ENCODE results near the gene SP6.
A peak's percentile ranks its signal among the peaks of the same experiment; 100 is the strongest.

SP6 gene

DNA sequence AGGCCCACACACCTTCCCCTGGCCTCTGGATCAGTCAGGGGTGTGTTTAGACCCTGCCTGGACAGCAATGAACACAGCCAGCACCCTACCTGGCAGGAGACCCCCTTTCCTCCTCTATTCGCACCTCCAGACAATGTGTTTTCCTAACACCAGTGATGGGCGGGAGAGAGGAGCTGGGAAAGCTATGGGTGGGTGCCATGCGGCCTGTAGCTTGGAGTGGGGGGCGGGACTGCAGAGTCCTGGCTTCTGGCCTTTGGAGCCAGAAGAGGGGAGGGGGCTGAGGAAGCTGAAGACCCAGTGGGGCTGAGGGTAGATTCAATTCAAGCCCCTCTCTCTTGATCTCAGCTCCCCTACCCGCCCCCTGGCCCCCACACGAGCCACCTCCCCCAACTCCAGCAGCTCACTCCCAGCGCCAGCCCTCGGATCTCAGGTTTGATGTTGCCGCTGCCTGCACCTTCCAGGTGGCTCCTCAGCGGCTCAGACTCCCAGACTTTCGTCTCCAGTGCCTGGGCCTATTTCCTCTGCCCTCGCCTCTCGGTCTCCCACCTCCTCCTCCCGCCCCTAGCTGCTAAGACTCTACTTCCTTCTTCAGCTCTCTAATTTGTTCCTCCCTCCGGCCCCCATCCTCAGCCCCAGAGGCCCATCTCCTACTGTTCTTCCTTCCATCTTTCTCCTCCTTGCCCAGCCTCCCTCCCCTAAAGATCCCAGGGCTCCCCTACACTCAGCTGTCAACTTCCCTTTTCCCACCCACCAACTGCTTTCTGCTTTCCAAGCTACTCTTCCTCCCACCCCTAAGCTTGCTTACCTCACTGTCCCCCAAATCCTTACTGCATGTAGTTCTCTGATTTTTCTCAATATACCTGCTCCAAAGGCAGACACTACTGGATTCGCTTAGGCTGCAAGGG lies 6.8 kb upstream of the SP6 start:
- H3K27ac ChIP-seq = no peak overlapping the region
- DNase-seq (ENCODE audit: low read depth, low spot score) = no peak

GRCh38 chr17:47856830-47857229 lies 5.9 kb upstream of the SP6 start:
- no peak for DNase-seq (ENCODE audit: low read depth, low spot score)
- H3K27ac ChIP-seq = no peak overlapping the region

DNA sequence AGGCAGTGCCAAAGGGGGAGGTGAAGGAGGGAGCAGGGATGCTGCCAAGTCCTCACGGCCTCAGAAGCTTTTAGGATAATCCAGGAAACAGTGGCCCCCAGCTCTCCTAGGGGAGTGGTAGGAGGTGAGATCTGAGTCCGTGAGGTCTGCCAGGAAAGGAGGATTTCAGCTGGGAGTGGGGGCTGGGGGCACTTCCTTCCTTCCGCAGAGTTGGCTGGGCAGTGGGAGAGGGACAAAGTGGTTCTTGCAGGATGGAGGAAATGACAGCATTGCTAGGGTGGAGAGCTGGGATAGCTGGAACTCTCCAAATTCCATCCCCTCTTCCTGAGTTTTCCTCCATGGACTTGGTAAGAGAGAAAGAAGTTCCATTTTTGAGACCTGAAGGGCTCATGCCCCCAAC lies 4.8 kb upstream of the SP6 start:
- no peak for DNase-seq (ENCODE audit: low read depth, low spot score)
- H3K27ac ChIP-seq = no peak overlapping the region

- no peak overlapping the region for H3K27ac ChIP-seq
- no peak for DNase-seq (ENCODE audit: low read depth, low spot score)
These were observed 2.7 kb upstream of the SP6 start for GRCh38 chr17:47853616-47854015.

DNA sequence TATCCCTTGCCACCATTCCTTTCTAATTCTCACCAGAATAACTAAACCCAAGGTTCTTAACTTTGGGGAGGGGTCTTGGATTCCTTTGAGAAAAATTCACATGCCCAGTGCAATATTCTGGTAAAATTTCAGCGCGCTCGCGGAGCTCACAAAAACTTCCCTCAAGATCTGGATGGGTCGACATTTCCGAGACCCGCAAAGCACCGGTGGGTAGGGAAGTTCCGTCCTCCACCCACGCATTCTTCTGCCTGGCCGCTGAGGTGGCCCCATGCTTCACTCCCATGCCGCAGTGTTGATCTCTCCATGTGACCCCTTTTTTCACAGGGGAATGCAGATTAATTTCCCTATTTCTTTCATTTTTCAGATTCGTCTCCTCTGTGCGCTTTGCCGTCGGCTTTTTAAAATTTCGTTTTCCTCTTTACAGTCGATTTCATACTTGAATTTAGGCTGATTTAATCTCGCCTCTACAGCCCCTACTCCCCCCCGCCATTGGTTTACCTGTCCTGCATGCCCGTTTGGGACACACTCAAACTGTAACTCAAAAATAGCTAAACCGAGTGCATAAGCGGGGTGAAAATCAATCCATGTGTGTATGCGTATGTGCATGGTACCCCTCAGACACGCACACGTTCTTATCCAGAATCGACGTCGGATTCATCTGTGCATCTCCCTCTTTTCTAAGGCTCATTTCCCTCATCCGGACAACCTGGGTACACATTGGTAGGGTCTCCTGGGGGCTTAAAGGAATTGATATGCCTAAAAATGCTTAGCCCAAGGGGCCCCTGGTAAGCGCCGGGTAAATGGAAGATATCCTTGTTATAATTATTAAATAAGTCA lies 1.4 kb upstream of the SP6 start:
- H3K27ac ChIP-seq = no peak overlapping the region
- DNase-seq (ENCODE audit: low read depth, low spot score) = no peak

GRCh38 chr17:47851764-47852112 lies 775 bp upstream of the SP6 start:
- H3K27ac ChIP-seq = no peak overlapping the region
- DNase-seq (ENCODE audit: low read depth, low spot score) = no peak

- H3K27ac ChIP-seq = peak overlapping the region; percentile 71
- no peak for DNase-seq (ENCODE audit: low read depth, low spot score)
These were observed 631 bp downstream of the SP6 start for GRCh38 chr17:47850373-47850691.

- H3K27ac ChIP-seq = no peak overlapping the region
- no peak for DNase-seq (ENCODE audit: low read depth, low spot score)
These were observed 2.8 kb downstream of the SP6 start for GRCh38 chr17:47848198-47848513.

DNA sequence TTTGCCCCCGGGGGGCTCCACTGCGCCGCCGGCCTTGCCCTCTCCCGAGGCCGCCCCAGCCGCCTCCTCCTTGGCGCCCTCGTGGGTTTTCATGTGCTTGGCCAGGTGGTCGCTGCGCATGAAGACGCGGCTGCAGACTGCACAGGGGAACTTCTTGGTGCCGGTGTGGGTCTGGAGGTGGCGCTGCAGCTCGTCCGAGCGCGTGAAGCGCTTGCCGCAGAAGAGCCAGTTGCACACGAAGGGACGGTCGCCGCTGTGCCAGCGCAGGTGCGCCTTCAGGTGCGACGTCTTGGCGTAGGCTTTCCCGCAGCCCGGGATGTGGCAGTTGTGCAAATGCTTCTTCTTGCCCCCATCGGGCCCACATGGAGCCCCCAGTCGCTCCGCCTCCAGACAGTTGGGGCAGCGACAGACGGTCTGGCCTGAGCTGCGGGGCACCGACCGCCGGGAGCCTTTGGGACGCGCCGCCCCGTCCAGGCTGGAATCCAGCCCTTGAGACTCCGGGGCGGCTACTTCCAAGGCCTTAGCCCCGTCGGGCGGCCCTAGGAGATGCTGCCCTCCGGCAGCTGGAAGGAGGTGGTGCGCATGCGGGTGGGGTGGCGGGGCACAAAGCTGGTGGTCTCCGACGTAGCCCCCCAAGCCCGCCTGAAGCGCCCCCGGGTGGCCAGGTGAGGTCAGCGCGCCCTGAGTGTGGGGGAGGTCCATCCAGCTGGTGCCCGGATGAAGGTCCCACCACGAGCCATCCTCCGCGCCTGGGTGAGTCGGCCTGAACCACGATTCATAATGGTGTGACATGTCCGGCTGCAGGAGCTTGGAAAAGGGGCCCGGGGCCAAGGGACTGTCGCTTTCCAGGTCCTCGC lies 3.4 kb downstream of the SP6 start:
- no peak overlapping the region for H3K27ac ChIP-seq
- DNase-seq (ENCODE audit: low read depth, low spot score) = no peak

DNA sequence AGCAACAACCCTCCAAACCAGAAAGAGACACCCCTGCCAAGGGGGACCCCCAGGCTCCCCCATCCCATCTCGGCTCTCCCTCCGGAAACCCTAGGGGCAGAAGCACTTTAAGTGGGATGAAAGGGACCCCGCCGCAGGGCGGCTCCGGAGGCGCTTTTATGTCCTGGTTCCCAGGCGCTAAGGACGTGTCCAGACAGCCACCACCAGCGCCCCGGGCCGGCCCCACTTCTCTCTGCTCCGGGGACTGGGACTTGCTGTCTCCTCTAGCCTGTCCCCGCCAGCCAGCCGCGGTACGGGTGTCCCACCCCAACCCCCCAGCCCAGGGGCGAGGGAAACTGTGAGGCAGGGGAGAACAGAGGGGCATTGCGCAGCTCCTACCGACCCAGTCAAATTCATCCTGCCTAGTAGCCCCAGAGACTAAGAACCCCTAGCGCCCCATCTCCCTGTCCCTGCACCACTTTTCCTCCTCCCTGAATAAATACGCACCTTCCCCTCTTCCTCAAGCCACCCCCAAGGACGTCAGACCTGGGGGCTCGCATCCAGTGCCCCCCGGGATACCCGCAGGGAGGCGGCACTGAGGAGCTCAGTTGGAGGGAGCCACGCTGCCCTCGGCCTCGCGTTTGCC lies 4.1 kb downstream of the SP6 start:
- no peak overlapping the region for H3K27ac ChIP-seq
- no peak for DNase-seq (ENCODE audit: low read depth, low spot score)

DNA sequence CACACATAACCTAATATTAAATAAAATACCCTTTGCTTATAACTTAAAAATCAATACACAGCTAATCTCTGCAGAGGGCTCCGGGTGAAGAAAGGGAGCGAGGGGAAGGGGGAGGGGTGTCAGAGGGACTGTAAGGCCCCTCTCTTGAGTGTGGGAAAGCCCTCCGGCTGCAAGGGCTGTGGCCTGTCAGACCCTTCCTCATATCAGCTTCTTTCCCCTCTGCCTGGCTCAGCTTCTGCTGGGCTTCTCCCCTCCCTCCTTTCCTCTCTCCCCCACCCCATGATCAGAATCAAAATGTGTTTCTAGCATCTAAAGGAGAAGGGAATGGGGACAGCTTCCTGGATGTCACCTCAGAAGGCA lies 5.3 kb downstream of the SP6 start:
- DNase-seq (ENCODE audit: low read depth, low spot score) = no peak

GRCh38 chr17:47844814-47845715 lies 5.9 kb downstream of the SP6 start:
- H3K27ac ChIP-seq = no peak overlapping the region
- no peak for DNase-seq (ENCODE audit: low read depth, low spot score)

More for the DNA sequence above, 5.3 kb downstream of the SP6 start:
- H3K27ac ChIP-seq = no peak overlapping the region

DNA sequence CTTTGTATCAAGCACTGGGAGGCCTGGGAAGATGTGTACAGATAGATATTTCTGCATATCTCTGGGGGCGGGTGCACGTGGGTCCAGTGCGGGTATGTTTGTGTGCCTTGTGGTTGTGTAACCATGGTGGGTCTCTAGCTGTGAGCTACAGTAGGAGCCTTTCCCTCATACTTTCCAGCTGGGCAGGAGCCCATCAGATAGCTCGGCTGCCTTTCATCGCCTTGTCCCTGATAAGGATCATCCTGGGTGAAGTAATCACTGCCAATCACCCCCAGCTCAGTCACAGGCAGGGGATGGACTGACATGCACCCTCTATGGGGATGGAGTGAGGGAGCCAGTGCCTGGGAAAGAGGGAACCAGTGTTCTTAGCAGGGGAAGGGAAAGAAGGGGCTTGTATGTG lies 6.7 kb downstream of the SP6 start:
- H3K27ac ChIP-seq = no peak overlapping the region
- DNase-seq (ENCODE audit: low read depth, low spot score) = no peak

DNA sequence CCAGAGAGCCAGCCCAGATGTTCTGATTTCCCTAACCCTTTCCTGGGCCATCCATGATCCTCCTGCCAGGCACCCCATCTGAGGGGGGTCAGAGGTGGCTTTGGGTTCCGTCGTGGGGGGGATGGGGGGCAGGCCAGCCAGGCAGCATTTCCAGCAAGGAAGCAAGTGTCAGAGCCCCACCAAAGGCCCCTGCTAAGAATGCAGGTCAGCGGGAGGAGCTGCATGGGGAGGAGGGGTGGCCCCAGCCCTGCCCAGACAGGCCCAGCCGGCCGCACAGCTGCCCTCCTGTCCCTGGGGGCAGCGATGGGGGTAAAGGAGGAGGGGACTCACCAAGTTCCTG lies 7.6 kb downstream of the SP6 start:
- peak overlapping the region; percentile 2 for H3K27ac ChIP-seq
- DNase-seq (ENCODE audit: low read depth, low spot score) = no peak

- DNase-seq (ENCODE audit: low read depth, low spot score) = no peak
- H3K27ac ChIP-seq = no peak overlapping the region
These were observed 9.3 kb downstream of the SP6 start for GRCh38 chr17:47841488-47842291.

DNA sequence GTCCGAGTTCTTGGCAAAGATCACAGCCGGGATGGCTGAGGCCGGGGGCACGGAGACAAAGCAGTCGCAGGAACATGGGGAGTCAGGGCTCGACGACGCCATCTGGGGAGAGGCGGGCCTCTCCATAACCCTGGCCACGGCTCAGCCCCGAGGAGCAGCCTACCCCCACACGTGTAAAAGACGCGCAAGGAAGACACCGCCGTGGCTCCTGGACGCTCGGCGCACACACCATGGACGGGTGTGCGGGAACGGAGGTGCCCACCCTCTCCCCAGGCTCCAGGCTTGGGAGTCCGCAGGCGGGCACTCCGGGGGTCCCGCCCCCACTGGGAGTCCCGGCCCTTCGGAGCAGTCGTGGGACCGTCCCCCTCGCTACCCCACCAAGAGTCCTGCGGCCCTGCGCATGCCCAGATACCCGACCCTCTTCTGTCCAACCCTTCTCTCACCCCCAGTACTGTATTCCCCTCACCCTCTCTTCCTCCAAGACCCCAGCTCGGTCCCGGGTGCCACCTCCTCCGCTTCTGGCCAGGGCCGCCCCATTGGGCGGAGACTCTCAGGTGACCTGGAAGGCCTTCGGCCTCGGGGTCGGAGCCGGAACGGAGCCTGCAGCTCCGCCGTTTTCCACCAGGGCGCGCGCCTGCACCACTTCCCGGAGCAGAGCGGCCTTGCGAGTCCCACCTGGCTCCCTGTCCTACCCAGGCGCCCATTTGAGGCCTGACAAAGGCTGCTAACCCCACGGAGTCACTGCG lies 10.0 kb downstream of the SP6 start, which contains the start of gene SCRN2:
Gene SCRN2 (minus strand): TSS at position 532 of the 746 bp plus-strand sequence. CDS start 430 bp downstream, at position 102.
- no peak for DNase-seq (ENCODE audit: low read depth, low spot score)
- no peak within 1 kb of the TSS for H3K27ac ChIP-seq

DNA sequence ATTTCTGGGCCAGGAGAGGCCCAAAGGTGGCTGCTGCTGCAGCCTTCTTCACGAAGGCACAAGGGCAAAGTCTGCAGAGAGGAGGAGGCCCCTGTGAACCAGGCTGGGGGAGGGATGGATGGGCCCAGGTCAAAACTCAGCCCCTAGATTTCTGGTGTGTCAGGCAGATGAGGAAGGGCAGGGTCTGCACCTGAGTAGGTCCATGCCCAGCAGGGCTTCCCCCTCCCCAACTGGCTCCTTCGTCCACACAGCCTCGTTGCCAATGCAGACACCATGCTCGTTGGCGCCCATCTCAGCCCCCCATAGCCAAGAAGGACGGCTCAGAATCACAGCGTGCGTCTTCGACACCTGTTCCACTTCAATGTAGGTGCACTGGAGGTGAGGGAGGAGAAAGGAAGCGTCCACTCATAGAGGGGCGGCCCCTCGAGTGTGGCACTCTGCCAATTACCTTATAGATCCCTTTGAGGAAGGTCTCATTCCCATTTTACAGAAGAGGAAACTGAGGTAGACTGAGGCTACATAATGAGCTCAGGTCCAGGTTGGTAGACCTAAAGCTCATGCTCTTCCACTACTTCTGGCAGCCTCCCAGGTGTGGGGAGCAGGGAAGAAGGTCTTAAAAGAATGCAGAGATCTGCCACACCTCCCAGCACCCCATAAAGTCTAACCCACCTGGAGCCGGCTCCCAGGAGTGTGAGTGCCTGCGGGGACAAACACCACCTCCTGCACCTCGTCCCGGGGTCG lies 10.8 kb downstream of the SP6 start:
- DNase-seq (ENCODE audit: low read depth, low spot score) = no peak
- no peak overlapping the region for H3K27ac ChIP-seq
